Measurements from ENCODE around the gene PPARA.

The PPARA gene

GRCh38 chr22:46251266-46251665, 100.9 kb downstream of the PPARA start:
- no peak for DNase-seq (ENCODE audit: low spot score)
- no peak overlapping the region for H2BK15ac ChIP-seq (ENCODE audit: low read length)
- peaks cover 0 to 5% of the 10 kb centered on the region in 2 donors for H3K36me3 ChIP-seq (replicated peaks in 1 of 2; ENCODE audit: control insufficient read depth in 2 of 2, insufficient read depth in 2 of 2, low read length in 2 of 2)
- H2AFZ ChIP-seq (ENCODE audit: low read length), result no peak overlapping the region
- peak overlapping the region; percentile 52 for H3K23ac ChIP-seq (ENCODE audit: low read depth, low read length, poor library complexity)
- H2BK120ac ChIP-seq (ENCODE audit: low read depth, low read length), result no peak overlapping the region
- H3K4me2 ChIP-seq (ENCODE audit: insufficient read depth, low read length, poor library complexity, severe bottlenecking), result peak overlapping the region; percentile 92
- no peak overlapping the region for H2BK12ac ChIP-seq (ENCODE audit: low read length)
- peak overlapping the region in 1 of 2 donors; percentile 97 for H3K4me3 ChIP-seq (ENCODE audit: low read length in 2 of 2)
- peak overlapping the region; percentile 89 for H2AK5ac ChIP-seq (ENCODE audit: low read depth, low read length)
- peaks cover 8% of the 10 kb centered on the region for H3K79me1 ChIP-seq (ENCODE audit: low read depth, low read length)
- WGBS, 2 donors (ENCODE audit: extremely low coverage in 2 of 2, insufficient read length in 2 of 2, insufficient replicate concordance in 1 of 2), result no CpG with 5 or more reads among the region's 7 CpGs
- H3K9me3 ChIP-seq (replicated peaks in 1 of 2; ENCODE audit: control insufficient read depth in 2 of 2, insufficient read depth in 1 of 2, low read depth in 1 of 2, low read length in 2 of 2), result peaks cover 9 to 19% of the 10 kb centered on the region in 2 donors
- no peak overlapping the region for H3K4ac ChIP-seq (ENCODE audit: low read length)
- peaks cover 0 to 2% (median 0%) of the 10 kb centered on the region in 3 experiments for H3K27me3 ChIP-seq (ENCODE audit: control insufficient read depth in 3 of 3, insufficient read depth in 3 of 3, low read depth in 1 of 3, low read length in 3 of 3)
- no peak overlapping the region for H3K14ac ChIP-seq (ENCODE audit: low read length)
- no peak overlapping the region for H4K91ac ChIP-seq (ENCODE audit: low read depth, low read length, poor library complexity)
- H3K27ac ChIP-seq (replicated peaks; ENCODE audit: low read length), result no peak overlapping the region
- no peak overlapping the region for H2BK5ac ChIP-seq (ENCODE audit: low read length)
- H3K18ac ChIP-seq (ENCODE audit: low read length), result no peak overlapping the region
- H3K4me1 ChIP-seq (ENCODE audit: control insufficient read depth in 2 of 2, insufficient read depth in 1 of 2, low read depth in 1 of 2, low read length in 2 of 2), result peaks cover 0 to 6% of the 10 kb centered on the region in 2 donors
- H3K9ac ChIP-seq (ENCODE audit: low read depth, low read length, poor library complexity), result no peak overlapping the region
- no peak overlapping the region for H4K8ac ChIP-seq (ENCODE audit: low read depth, low read length)

GRCh38 chr22:46251816-46252380, 101.6 kb downstream of the PPARA start:
- Histone ChIP-seq H3K27ac (replicated peaks; ENCODE audit: low read length) (no peak overlapping the region), H4K91ac (ENCODE audit: low read depth, low read length, poor library complexity) (no peak overlapping the region), H2BK120ac (ENCODE audit: low read depth, low read length) (no peak overlapping the region), H2BK5ac (ENCODE audit: low read length) (no peak overlapping the region), H4K8ac (ENCODE audit: low read depth, low read length) (no peak overlapping the region), H2AK5ac (ENCODE audit: low read depth, low read length) (no peak overlapping the region), H3K18ac (ENCODE audit: low read length) (no peak overlapping the region), H3K14ac (ENCODE audit: low read length) (no peak overlapping the region), H3K23ac (ENCODE audit: low read depth, low read length, poor library complexity) (no peak overlapping the region), H3K4me2 (ENCODE audit: insufficient read depth, low read length, poor library complexity, severe bottlenecking) (no peak overlapping the region), H2BK12ac (ENCODE audit: low read length) (no peak overlapping the region), H3K4ac (ENCODE audit: low read length) (no peak overlapping the region), H3K9me3 (replicated peaks in 1 of 2; ENCODE audit: control insufficient read depth in 2 of 2, insufficient read depth in 1 of 2, low read depth in 1 of 2, low read length in 2 of 2) (peaks cover 14 to 21% of the 10 kb centered on the region in 2 donors), H3K27me3 (ENCODE audit: control insufficient read depth in 3 of 3, insufficient read depth in 3 of 3, low read depth in 1 of 3, low read length in 3 of 3) (peaks cover 0 to 2% (median 0%) of the 10 kb centered on the region in 3 experiments), H3K36me3 (replicated peaks in 1 of 2; ENCODE audit: control insufficient read depth in 2 of 2, insufficient read depth in 2 of 2, low read length in 2 of 2) (peaks cover 0 to 4% of the 10 kb centered on the region in 2 donors), H3K79me1 (ENCODE audit: low read depth, low read length) (peaks cover 8% of the 10 kb centered on the region), H3K4me3 (ENCODE audit: low read length in 2 of 2) (no peak overlapping the region), H3K4me1 (ENCODE audit: control insufficient read depth in 2 of 2, insufficient read depth in 1 of 2, low read depth in 1 of 2, low read length in 2 of 2) (peaks cover 0 to 6% of the 10 kb centered on the region in 2 donors), H2BK15ac (ENCODE audit: low read length) (no peak overlapping the region), H2AFZ (ENCODE audit: low read length) (no peak overlapping the region), H3K9ac (ENCODE audit: low read depth, low read length, poor library complexity) (no peak overlapping the region)
- no peak for DNase-seq (ENCODE audit: low spot score)
- WGBS, 2 donors (ENCODE audit: extremely low coverage in 2 of 2, insufficient read length in 2 of 2, insufficient replicate concordance in 1 of 2), result no CpG with 5 or more reads among the region's 9 CpGs

- Histone ChIP-seq H2AK5ac (ENCODE audit: low read depth, low read length) (no peak overlapping the region), H3K4me2 (ENCODE audit: insufficient read depth, low read length, poor library complexity, severe bottlenecking) (no peak overlapping the region), H2BK12ac (ENCODE audit: low read length) (no peak overlapping the region), H3K14ac (ENCODE audit: low read length) (no peak overlapping the region), H3K36me3 (replicated peaks in 1 of 2; ENCODE audit: control insufficient read depth in 2 of 2, insufficient read depth in 2 of 2, low read length in 2 of 2) (no peaks in the 10 kb centered on the region), H3K18ac (ENCODE audit: low read length) (no peak overlapping the region), H2AFZ (ENCODE audit: low read length) (no peak overlapping the region), H2BK5ac (ENCODE audit: low read length) (no peak overlapping the region), H3K27ac (replicated peaks; ENCODE audit: low read length) (no peak overlapping the region), H3K4ac (ENCODE audit: low read length) (no peak overlapping the region), H3K27me3 (ENCODE audit: control insufficient read depth in 3 of 3, insufficient read depth in 3 of 3, low read depth in 1 of 3, low read length in 3 of 3) (peaks cover 0 to 24% (median 6%) of the 10 kb centered on the region in 3 experiments), H3K9me3 (replicated peaks in 1 of 2; ENCODE audit: control insufficient read depth in 2 of 2, insufficient read depth in 1 of 2, low read depth in 1 of 2, low read length in 2 of 2) (peaks cover 23 to 48% of the 10 kb centered on the region in 2 donors), H3K23ac (ENCODE audit: low read depth, low read length, poor library complexity) (no peak overlapping the region), H4K8ac (ENCODE audit: low read depth, low read length) (no peak overlapping the region), H3K4me1 (ENCODE audit: control insufficient read depth in 2 of 2, insufficient read depth in 1 of 2, low read depth in 1 of 2, low read length in 2 of 2) (no peaks in the 10 kb centered on the region), H3K9ac (ENCODE audit: low read depth, low read length, poor library complexity) (no peak overlapping the region), H2BK15ac (ENCODE audit: low read length) (no peak overlapping the region), H3K4me3 (ENCODE audit: low read length in 2 of 2) (no peak overlapping the region), H3K79me1 (ENCODE audit: low read depth, low read length) (no peaks in the 10 kb centered on the region), H2BK120ac (ENCODE audit: low read depth, low read length) (no peak overlapping the region), H4K91ac (ENCODE audit: low read depth, low read length, poor library complexity) (no peak overlapping the region)
- WGBS, 2 donors (ENCODE audit: extremely low coverage in 2 of 2, insufficient read length in 2 of 2, insufficient replicate concordance in 1 of 2), result no CpG with 5 or more reads among the region's 8 CpGs
- DNase-seq (ENCODE audit: low spot score), result no peak
These were observed 106.1 kb downstream of the PPARA start for GRCh38 chr22:46256358-46256958.

GRCh38 chr22:46259374-46259773, 109.0 kb downstream of the PPARA start:
- H2BK5ac ChIP-seq (ENCODE audit: low read length), result no peak overlapping the region
- H2BK120ac ChIP-seq (ENCODE audit: low read depth, low read length), result no peak overlapping the region
- H2AK5ac ChIP-seq (ENCODE audit: low read depth, low read length), result no peak overlapping the region
- no peak overlapping the region for H3K4me3 ChIP-seq (ENCODE audit: low read length in 2 of 2)
- no peaks in the 10 kb centered on the region for H3K36me3 ChIP-seq (replicated peaks in 1 of 2; ENCODE audit: control insufficient read depth in 2 of 2, insufficient read depth in 2 of 2, low read length in 2 of 2)
- H3K4me2 ChIP-seq (ENCODE audit: insufficient read depth, low read length, poor library complexity, severe bottlenecking), result no peak overlapping the region
- H2BK15ac ChIP-seq (ENCODE audit: low read length), result no peak overlapping the region
- H2AFZ ChIP-seq (ENCODE audit: low read length), result no peak overlapping the region
- H3K9me3 ChIP-seq (replicated peaks in 1 of 2; ENCODE audit: control insufficient read depth in 2 of 2, insufficient read depth in 1 of 2, low read depth in 1 of 2, low read length in 2 of 2), result peaks cover 41 to 71% of the 10 kb centered on the region in 2 donors
- no peak overlapping the region for H4K91ac ChIP-seq (ENCODE audit: low read depth, low read length, poor library complexity)
- no peak overlapping the region for H2BK12ac ChIP-seq (ENCODE audit: low read length)
- no peaks in the 10 kb centered on the region for H3K4me1 ChIP-seq (ENCODE audit: control insufficient read depth in 2 of 2, insufficient read depth in 1 of 2, low read depth in 1 of 2, low read length in 2 of 2)
- H3K23ac ChIP-seq (ENCODE audit: low read depth, low read length, poor library complexity), result no peak overlapping the region
- H3K27ac ChIP-seq (replicated peaks; ENCODE audit: low read length), result no peak overlapping the region
- H3K9ac ChIP-seq (ENCODE audit: low read depth, low read length, poor library complexity), result no peak overlapping the region
- H3K27me3 ChIP-seq (ENCODE audit: control insufficient read depth in 3 of 3, insufficient read depth in 3 of 3, low read depth in 1 of 3, low read length in 3 of 3), result peaks cover 18 to 47% (median 32%) of the 10 kb centered on the region in 3 experiments
- no peak overlapping the region for H3K14ac ChIP-seq (ENCODE audit: low read length)
- no peak overlapping the region for H3K18ac ChIP-seq (ENCODE audit: low read length)
- H4K8ac ChIP-seq (ENCODE audit: low read depth, low read length), result no peak overlapping the region
- H3K4ac ChIP-seq (ENCODE audit: low read length), result no peak overlapping the region
- DNase-seq (ENCODE audit: low spot score), result no peak
- WGBS, 2 donors (ENCODE audit: extremely low coverage in 2 of 2, insufficient read length in 2 of 2, insufficient replicate concordance in 1 of 2), result no CpG with 5 or more reads among the region's 12 CpGs
- H3K79me1 ChIP-seq (ENCODE audit: low read depth, low read length), result no peaks in the 10 kb centered on the region
